ENCODE results near the gene SEMG1. TPM values are rescaled to one million over a fixed set of nuclear protein-coding genes. Genes with fewer than 3 reads are reported as not detected.
A peak's percentile ranks its signal among the peaks of the same experiment; 100 is the strongest.

SEMG1 gene
- not detected in 2 replicates for total RNA-seq (2014; rRNA removed; shearing (Covaris generic))

GRCh38 chr20:45206725-45207124 lies at the start of gene SEMG1:
TSS of gene SEMG1 (plus strand) at chr20:45207033. CDS start at chr20:45207054, 21 bp downstream.
- no peak for DNase-seq (ENCODE audit: low read depth)

GRCh38 chr20:45157962-45158361 lies 48.9 kb upstream of the SEMG1 start:
- DNase-seq (ENCODE audit: low read depth), result peak; percentile 80

GRCh38 chr20:45163083-45163803 lies 43.6 kb upstream of the SEMG1 start:
- DNase-seq (ENCODE audit: low read depth), result no peak

GRCh38 chr20:45164906-45165305 lies 41.9 kb upstream of the SEMG1 start:
- DNase-seq (ENCODE audit: low read depth), result no peak

- DNase-seq (ENCODE audit: low read depth), result no peak
These were observed 33.3 kb upstream of the SEMG1 start for GRCh38 chr20:45173522-45173921.

GRCh38 chr20:45174434-45175364 lies 32.1 kb upstream of the SEMG1 start, which contains the start of gene PI3:
TSS of gene PI3 (plus strand) at chr20:45174902. CDS start at chr20:45174923, 21 bp downstream.
- peak; percentile 46 for DNase-seq (ENCODE audit: low read depth)

GRCh38 chr20:45176526-45177267 lies 30.1 kb upstream of the SEMG1 start:
- no peak for DNase-seq (ENCODE audit: low read depth)

GRCh38 chr20:45179166-45179565 lies 27.7 kb upstream of the SEMG1 start:
- peak; percentile 26 for DNase-seq (ENCODE audit: low read depth)

- peak; percentile 88 for DNase-seq (ENCODE audit: low read depth)
These were observed 25.2 kb upstream of the SEMG1 start for GRCh38 chr20:45181639-45182038.

- DNase-seq (ENCODE audit: low read depth), result no peak
These were observed 23.7 kb upstream of the SEMG1 start for GRCh38 chr20:45183084-45183483.

GRCh38 chr20:45187693-45188092 lies 19.1 kb upstream of the SEMG1 start:
- no peak for DNase-seq (ENCODE audit: low read depth)

GRCh38 chr20:45189067-45189609 lies 17.7 kb upstream of the SEMG1 start:
- no peak for DNase-seq (ENCODE audit: low read depth)

GRCh38 chr20:45189861-45190260 lies 17.0 kb upstream of the SEMG1 start:
- DNase-seq (ENCODE audit: low read depth), result no peak

- no peak for DNase-seq (ENCODE audit: low read depth)
These were observed 14.9 kb upstream of the SEMG1 start for GRCh38 chr20:45191926-45192325.

- no peak for DNase-seq (ENCODE audit: low read depth)
These were observed 13.5 kb upstream of the SEMG1 start for GRCh38 chr20:45193331-45193730.

GRCh38 chr20:45209924-45210323 lies 3.1 kb downstream of the SEMG1 start:
- DNase-seq (ENCODE audit: low read depth), result no peak

- DNase-seq (ENCODE audit: low read depth), result no peak
These were observed 5.0 kb downstream of the SEMG1 start for GRCh38 chr20:45211569-45212474.

GRCh38 chr20:45212836-45213235 lies 6.0 kb downstream of the SEMG1 start:
- no peak for DNase-seq (ENCODE audit: low read depth)

GRCh38 chr20:45218124-45218523 lies 11.3 kb downstream of the SEMG1 start:
- no peak for DNase-seq (ENCODE audit: low read depth)

- DNase-seq (ENCODE audit: low read depth), result no peak
These were observed 11.8 kb downstream of the SEMG1 start for GRCh38 chr20:45218636-45219035.

- no peak for DNase-seq (ENCODE audit: low read depth)
These were observed 14.2 kb downstream of the SEMG1 start, which contains the start of gene SEMG2 for GRCh38 chr20:45221076-45221475. TSS of gene SEMG2 (plus strand) at chr20:45221373. CDS start at chr20:45221390, 17 bp downstream.

Data from RPMI7951 (cell line).